Heart left ventricle (tissue), 16 donors: ENCODE measurements around the gene FAF1. TPM values are rescaled to one million over a fixed set of nuclear protein-coding genes. Genes with fewer than 3 reads are reported as not detected.
"Not testable (repeated sequence)": the region's sequence is repeated elsewhere in the genome, so short reads cannot be mapped to it uniquely, and the experiment has no call there.

Experiments
- ATAC-seq, 4 donors: fragments of 200-7000 bp; cut with Tn5 transposase; one replicate each; pipeline ENCODE4 v1.9.1; 2020 to 2022; ENCODE audit warnings: moderate library complexity in 4 of 4, mild to moderate bottlenecking in 3 of 4, moderate number of reproducible peaks in 1 of 4
- DNase-seq, 5 donors: peaks; one replicate each; pipeline ENCODE4 v3.0.0-alpha.2; 2020
- H3K27ac ChIP-seq, 12 donors: fragments of 200-600 bp; sonication (generic) in 4 of 12; one replicate each; pipeline versions ENCODE4 v1.5.0 to v1.8.0; 2016 to 2022; ENCODE audit warnings: mild to moderate bottlenecking in 2 of 12
- H3K27me3 ChIP-seq, 9 donors: fragments of 200-600 bp; sonication (generic) in 2 of 9; one replicate each; pipeline versions ENCODE4 v1.5.1 to v1.8.0; 2016 to 2022; ENCODE audit warnings: mild to moderate bottlenecking in 3 of 9
- H3K36me3 ChIP-seq, 9 donors: fragments of 200-600 bp; sonication (generic) in 2 of 9; one replicate each; pipeline versions ENCODE4 v1.5.0 to v1.8.0; 2018 to 2022; ENCODE audit warnings: mild to moderate bottlenecking in 2 of 9
- H3K4me1 ChIP-seq, 12 donors: fragments of 200-600 bp; sonication (generic) in 4 of 12; one replicate each; pipeline versions ENCODE4 v1.5.0 to v1.8.0; 2016 to 2022; ENCODE audit warnings: mild to moderate bottlenecking in 3 of 12
- H3K4me3 ChIP-seq, 12 donors: fragments of 200-600 bp; sonication (generic) in 4 of 12; one replicate each; pipeline versions ENCODE4 v1.5.0 to v1.8.0; 2017 to 2022; ENCODE audit warnings: mild to moderate bottlenecking in 9 of 12, moderate library complexity in 4 of 12
- H3K9me3 ChIP-seq, 12 donors: fragments of 200-600 bp; sonication (generic) in 4 of 12; one replicate each; pipeline versions ENCODE4 v1.5.0 to v1.8.0; 2016 to 2022; ENCODE audit warnings: mild to moderate bottlenecking in 1 of 12
- POLR2A ChIP-seq, 2 donors: fragments of 450-650 bp; IDR thresholded peaks; one replicate each; pipeline ENCODE4 v1.6.1; 2017; ENCODE audit warnings: antibody characterized with exemption in 2 of 2, mild to moderate bottlenecking in 2 of 2, moderate library complexity in 2 of 2
- WGBS, 4 donors: extraction: QIAGEN DNeasy Blood & Tissue Kit in 2 of 4; methylation state at CpG; one replicate each; pipeline versions ENCODE4 v1.1.5 to v1.1.7; 2013 to 2018; 5-methylcytosine and 5-hydroxymethylcytosine counted together
- intact Hi-C, 10 donors: fragments of 100-400 bp; cut with DNase I; formaldehyde crosslinking; loops; one replicate each; pipeline versions ENCODE4 v1.11.1 to v1.14.2; 2022
- polyA plus RNA-seq, 2 donors: library from polyadenylated mRNA; stranded (reverse); fragments of 200-250 nt; gene quantifications; one replicate each; pipeline ENCODE4 v1.2.3, GENCODE V29; 2013
- total RNA-seq, 9 donors: library from RNA; depleted of rRNA in 2 of 9; stranded (reverse); fragments of >200 nt in 2 of 9; fragmentation: NEBNext Ultra II Directional in 3 of 9; extraction: Animal tissue kit (Norgen Biotek cat#: 25700) in 3 of 9; gene quantifications; one replicate each; pipeline versions ENCODE4 v1.1.0 to v1.2.4, GENCODE V29; 2016 to 2023
- TF ChIP-seq, protein P1 (sequence below), 12 donors: fragments of 200-600 bp; sonication (generic) in 4 of 12; IDR thresholded peaks; one replicate each; pipeline versions ENCODE4 v1.5.0 to v1.8.0; 2018 to 2022; ENCODE audit warnings: antibody characterized with exemption in 12 of 12, mild to moderate bottlenecking in 5 of 12
- donor health status: ischemic (EF 13 %, LVEDD 7.1; RV severe dilation, severe dysfunction).
- donor health status: healthy with polysubstance abuse.
- donor health status: DM: no; HTN: yes; CAD: no.
- donor health status: DM: no; HTN: no; CAD: no.
- donor health status: ischemic (EF 25% LVEDD 6.9; RV normal size, moderate dysfunction).
- donor health status: ischemic (EF 25% LVEDD 5.7; RV mildly dilated, moderate dysfunction).
- donor health status: healthy.
- donor health status: DM: yes; HTN: yes; CAD: no.
- donor health status: ischemic (EF 35%, LVEDD 5.7; RV mildly dilated, moderate dysfunction).
- donor health status: nonischemic (EF 11% LVEDD 7.7; RV severe dilation, severe dysfunction).
- donor health status: DM: yes; HTN: yes; CAD: no.
- donor health status: PGD.
- donor health status: ischemic (EF 29% LVEDD 5.4; RV normal size, mild dysfunction).
- donor health status: nonischemic (EF 23%, LVEDD 6.1; RV moderate dilation, normal function).

FAF1 gene
- total and polyA plus RNA-seq, 11 donors: 41.0 to 112 (median 81.3) TPM

DNA sequence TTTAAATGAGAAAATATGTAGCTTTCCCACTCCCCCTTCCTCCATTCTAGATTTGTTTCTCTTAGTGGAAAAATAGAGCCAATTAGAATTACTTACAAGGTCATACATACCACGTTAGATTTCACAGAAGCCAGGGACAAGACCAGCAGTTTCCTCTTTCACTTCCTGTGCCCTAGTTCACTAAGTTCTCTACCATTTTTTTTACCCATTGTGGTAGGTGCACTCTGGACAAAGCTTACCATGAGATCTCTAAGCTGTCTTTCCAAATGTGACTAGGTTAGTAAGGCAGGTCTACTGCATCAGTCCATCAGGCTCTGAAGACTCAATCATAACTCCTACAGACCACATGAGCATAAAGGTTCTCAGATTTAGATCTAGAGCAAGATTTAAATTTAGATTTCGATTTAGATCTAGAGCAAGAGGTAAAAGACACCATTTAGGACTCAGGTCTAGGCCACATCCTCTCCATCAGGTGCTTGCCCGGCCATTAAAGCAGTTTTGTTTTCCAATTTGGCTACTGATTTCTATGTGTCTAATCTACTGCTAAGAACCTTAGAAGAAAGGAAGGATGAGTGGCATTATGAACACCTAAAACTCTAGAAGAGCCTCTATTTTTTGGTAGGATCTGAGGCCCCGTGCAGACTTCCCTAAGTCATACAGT, 235.3 kb downstream of the FAF1 start:
- TF ChIP-seq POLR2A (IDR thresholded peaks at IDR 0.05): no peak
- TF ChIP-seq, protein P1, sequence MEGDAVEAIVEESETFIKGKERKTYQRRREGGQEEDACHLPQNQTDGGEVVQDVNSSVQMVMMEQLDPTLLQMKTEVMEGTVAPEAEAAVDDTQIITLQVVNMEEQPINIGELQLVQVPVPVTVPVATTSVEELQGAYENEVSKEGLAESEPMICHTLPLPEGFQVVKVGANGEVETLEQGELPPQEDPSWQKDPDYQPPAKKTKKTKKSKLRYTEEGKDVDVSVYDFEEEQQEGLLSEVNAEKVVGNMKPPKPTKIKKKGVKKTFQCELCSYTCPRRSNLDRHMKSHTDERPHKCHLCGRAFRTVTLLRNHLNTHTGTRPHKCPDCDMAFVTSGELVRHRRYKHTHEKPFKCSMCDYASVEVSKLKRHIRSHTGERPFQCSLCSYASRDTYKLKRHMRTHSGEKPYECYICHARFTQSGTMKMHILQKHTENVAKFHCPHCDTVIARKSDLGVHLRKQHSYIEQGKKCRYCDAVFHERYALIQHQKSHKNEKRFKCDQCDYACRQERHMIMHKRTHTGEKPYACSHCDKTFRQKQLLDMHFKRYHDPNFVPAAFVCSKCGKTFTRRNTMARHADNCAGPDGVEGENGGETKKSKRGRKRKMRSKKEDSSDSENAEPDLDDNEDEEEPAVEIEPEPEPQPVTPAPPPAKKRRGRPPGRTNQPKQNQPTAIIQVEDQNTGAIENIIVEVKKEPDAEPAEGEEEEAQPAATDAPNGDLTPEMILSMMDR (IDR thresholded peaks at IDR 0.05): no peak
- Histone ChIP-seq H3K36me3 (peaks cover 0 to 16% (median under 1%) of the 10 kb centered on the region in 9 donors), H3K9me3 (no peaks in the 10 kb centered on the region), H3K27ac (peak overlapping the region in 1 of 12 donors; percentile 55), H3K4me3 (no peak overlapping the region), H3K27me3 (no peaks in the 10 kb centered on the region), H3K4me1 (peaks cover 0 to 16% (median 0%) of the 10 kb centered on the region in 12 donors)
- ATAC-seq: no peak
- intact Hi-C loops: no loop called here
- WGBS, 4 donors: 72 to 90% (median 84%) methylated on average over 4 of the region's 4 CpGs
- DNase-seq: no peak

DNA sequence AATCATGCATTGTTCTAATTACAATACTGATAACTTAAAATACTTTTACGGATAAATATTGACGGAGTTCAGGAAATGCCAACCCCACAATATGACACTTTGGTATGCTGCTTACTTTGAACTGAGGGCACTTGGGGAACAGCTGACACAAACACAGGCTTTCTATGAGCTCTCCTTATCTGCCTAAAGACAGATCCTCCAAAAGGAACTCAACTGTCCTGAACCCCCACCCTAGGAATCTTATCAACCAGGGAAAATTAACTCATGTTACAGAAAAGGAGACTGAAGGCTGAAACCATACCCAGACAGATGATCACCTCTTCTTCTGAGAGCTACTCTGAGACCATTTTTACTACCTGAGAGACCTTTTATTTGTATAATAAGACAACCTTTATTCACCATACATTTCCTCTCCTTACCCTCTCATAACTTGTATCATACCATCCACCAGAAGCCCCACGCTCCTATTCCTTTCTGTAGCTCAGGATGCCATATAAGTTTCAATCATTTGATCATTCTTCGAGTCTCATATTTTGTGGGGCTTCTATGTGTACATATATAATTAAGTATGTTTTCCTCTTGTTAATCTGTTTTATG, 239.5 kb downstream of the FAF1 start:
- WGBS, 4 donors: 82 to 88% (median 84%) methylated on average over 4 of the region's 4 CpGs
- H3K27ac ChIP-seq: no peak overlapping the region
- no peak for DNase-seq
- ATAC-seq: no peak
- no peak for TF ChIP-seq POLR2A (IDR thresholded peaks at IDR 0.05)
- TF ChIP-seq, protein P1 (IDR thresholded peaks at IDR 0.05): no peak
- H3K9me3 ChIP-seq: peaks cover 0 to 8% (median 0%) of the 10 kb centered on the region in 12 donors
- no peak overlapping the region for H3K4me3 ChIP-seq
- peaks cover 0 to 16% (median 0%) of the 10 kb centered on the region in 12 donors for H3K4me1 ChIP-seq
- H3K27me3 ChIP-seq: no peaks in the 10 kb centered on the region
- H3K36me3 ChIP-seq: peaks cover 0 to 16% (median 0%) of the 10 kb centered on the region in 9 donors
- intact Hi-C loops: no loop called here

DNA sequence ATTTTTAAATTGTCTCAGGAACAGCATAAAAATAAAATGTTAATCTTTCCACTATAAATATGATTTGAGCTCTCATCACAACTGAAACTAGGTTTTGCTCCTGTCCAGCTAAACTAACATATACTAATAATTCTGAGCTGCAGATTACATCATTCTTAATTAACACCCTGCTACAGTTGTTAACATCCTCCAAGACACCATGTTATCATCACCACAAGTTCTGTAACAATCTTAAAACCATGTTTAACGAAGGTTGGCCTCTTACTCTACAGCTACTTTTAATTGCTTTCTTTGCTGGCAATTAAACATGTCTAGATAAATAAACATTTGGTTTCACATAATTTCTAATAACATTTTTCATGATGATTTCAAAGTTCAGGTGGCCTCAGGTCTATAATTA, 240.9 kb downstream of the FAF1 start:
- ATAC-seq (no peak), DNase-seq (no peak)
- TF ChIP-seq, protein P1 (IDR thresholded peaks at IDR 0.05): no peak
- TF ChIP-seq POLR2A (IDR thresholded peaks at IDR 0.05): no peak
- Histone ChIP-seq H3K27me3 (no peaks in the 10 kb centered on the region), H3K4me1 (peaks cover 0 to 4% (median 0%) of the 10 kb centered on the region in 12 donors), H3K4me3 (no peak overlapping the region), H3K9me3 (peaks cover 0 to 8% (median 0%) of the 10 kb centered on the region in 12 donors), H3K27ac (no peak overlapping the region), H3K36me3 (peaks cover 0 to 16% (median 0%) of the 10 kb centered on the region in 9 donors)
- intact Hi-C loops: no loop called here
- 88 to 96% (median 91%) methylated on average over 1 of the region's 1 CpG for WGBS, 4 donors

DNA sequence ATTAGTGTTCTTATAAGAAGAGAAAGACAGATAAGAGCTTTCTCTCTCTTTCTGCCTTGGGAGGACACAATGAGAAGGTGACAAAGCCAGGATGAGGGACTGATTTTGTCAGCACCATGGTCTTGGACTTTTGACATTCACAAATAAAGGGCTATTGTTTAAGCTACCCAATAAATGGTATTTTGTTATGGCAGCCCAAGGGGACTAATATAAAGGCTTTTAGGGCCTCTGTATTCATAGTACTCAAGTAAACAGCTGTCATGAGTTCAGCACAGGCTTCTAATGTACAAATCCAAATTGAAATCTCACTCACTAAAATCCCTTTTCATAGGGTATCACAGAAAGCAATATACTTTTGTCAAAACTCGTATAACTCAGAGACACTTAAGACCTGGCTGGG, 242.7 kb downstream of the FAF1 start:
- TF ChIP-seq, protein P1 (IDR thresholded peaks at IDR 0.05): no peak
- TF ChIP-seq POLR2A (IDR thresholded peaks at IDR 0.05): no peak
- intact Hi-C loops: no loop called here
- ATAC-seq: no peak
- Histone ChIP-seq H3K4me1 (no peaks in the 10 kb centered on the region), H3K4me3 (no peak overlapping the region), H3K9me3 (peaks cover 0 to 8% (median 0%) of the 10 kb centered on the region in 12 donors), H3K27ac (no peak overlapping the region), H3K36me3 (peaks cover 0 to 16% (median 0%) of the 10 kb centered on the region in 9 donors), H3K27me3 (no peaks in the 10 kb centered on the region)
- WGBS, 4 donors: 92 to 96% (median 93%) methylated on average over 1 of the region's 1 CpG
- no peak for DNase-seq

DNA sequence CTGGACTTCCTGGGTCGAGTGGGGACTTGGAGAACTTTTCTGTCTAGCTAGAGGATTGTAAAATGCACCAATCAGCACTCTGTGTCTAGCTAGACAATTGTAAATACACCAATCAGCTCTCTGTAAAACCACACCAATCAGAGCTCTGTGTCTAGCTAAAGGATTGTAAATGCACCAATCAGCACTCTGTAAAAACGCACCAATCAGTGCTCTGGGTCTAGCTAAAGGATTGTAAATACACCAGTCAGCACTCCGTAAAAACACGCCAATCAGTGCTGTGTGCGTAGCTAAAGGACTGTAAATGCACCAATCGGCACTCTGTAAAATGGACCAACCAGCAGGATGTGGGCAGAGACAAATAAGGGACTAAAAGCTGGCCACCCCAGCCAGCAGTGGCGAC, 243.6 kb downstream of the FAF1 start:
- intact Hi-C loops, H3K4me1 ChIP-seq, H3K9me3 ChIP-seq, H3K27me3 ChIP-seq, ATAC-seq, H3K4me3 ChIP-seq, H3K27ac ChIP-seq, DNase-seq: not testable (repeated sequence)
- peaks cover 0 to 15% (median 0%) of the 10 kb centered on the region in 9 donors for H3K36me3 ChIP-seq
- 94 to 98% (median 96%) methylated on average over 7 of the region's 7 CpGs for WGBS, 4 donors
